ENCODE data around the gene RASSF5.

Gene RASSF5

GRCh38 chr1:206516728-206516990 is 9.3 kb downstream of the RASSF5 start:
- H3K4me3 ChIP-seq (ENCODE audit: low read depth, low read length), result no peak overlapping the region
- no peaks in the 10 kb centered on the region for H3K4me1 ChIP-seq
- H2AFZ ChIP-seq, result no peak overlapping the region
- no peak overlapping the region for H3K4me2 ChIP-seq (ENCODE audit: low read length)
- H3K9me3 ChIP-seq (ENCODE audit: control insufficient read depth, low read length), result no peaks in the 10 kb centered on the region
- no peak overlapping the region for H3K27ac ChIP-seq
- no peak for TF ChIP-seq CTCF (IDR thresholded peaks at IDR 0.05)
- H3K9ac ChIP-seq, result no peak overlapping the region
- no peaks in the 10 kb centered on the region for H3K36me3 ChIP-seq (ENCODE audit: control insufficient read depth, insufficient read depth, low read length)
- no peaks in the 10 kb centered on the region for H3K79me2 ChIP-seq
- H3K27me3 ChIP-seq (ENCODE audit: control insufficient read depth, insufficient read depth, low read length), result no peaks in the 10 kb centered on the region

DNA sequence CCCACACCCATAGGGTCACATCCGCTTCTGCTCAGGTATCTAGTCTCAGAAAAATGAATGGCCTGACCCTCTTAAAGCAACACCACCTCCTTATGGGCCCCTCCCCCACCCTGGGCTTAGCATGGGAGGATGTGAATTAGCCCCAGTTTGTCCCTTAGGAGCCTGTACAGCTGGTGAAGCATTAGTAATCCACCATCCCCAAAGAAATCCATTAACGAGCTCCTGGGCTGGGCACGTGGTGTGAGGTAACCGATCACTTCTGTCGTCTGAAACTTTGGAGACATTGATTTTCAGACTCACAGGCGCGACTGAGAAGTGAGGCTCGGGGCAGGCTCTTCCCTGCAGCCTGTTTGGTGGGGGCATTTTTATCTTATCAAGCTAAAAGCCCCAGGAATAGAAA is 10.5 kb downstream of the RASSF5 start:
- TF ChIP-seq CTCF (IDR thresholded peaks at IDR 0.05), result no peak
- Histone ChIP-seq H3K4me1 (no peaks in the 10 kb centered on the region), H3K27ac (no peak overlapping the region), H3K9me3 (ENCODE audit: control insufficient read depth, low read length) (no peaks in the 10 kb centered on the region), H3K4me3 (ENCODE audit: low read depth, low read length) (no peak overlapping the region), H3K27me3 (ENCODE audit: control insufficient read depth, insufficient read depth, low read length) (no peaks in the 10 kb centered on the region), H3K36me3 (ENCODE audit: control insufficient read depth, insufficient read depth, low read length) (no peaks in the 10 kb centered on the region), H3K79me2 (no peaks in the 10 kb centered on the region), H3K4me2 (ENCODE audit: low read length) (no peak overlapping the region), H3K9ac (no peak overlapping the region), H2AFZ (no peak overlapping the region)

DNA sequence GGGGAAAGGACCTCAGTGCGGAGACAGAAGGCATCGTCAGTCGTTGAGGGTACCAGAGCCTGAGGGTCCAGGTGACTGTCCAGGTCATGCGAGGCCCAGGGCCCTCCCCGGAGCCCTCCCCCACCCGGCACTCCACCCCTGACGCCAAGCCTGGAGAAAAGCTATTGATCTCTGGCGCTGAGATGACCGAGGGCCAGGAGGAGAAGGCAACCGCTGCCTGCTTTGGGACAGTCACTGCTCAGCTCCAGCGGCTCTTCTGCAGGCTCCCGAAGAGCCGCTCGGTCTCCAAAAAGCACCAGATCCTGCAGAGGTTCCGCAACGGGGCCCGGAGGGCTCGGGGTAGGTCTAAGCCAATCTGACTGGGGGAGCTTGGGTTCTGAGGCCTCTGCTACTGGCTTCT is 10.9 kb downstream of the RASSF5 start:
- no peaks in the 10 kb centered on the region for H3K36me3 ChIP-seq (ENCODE audit: control insufficient read depth, insufficient read depth, low read length)
- no peaks in the 10 kb centered on the region for H3K9me3 ChIP-seq (ENCODE audit: control insufficient read depth, low read length)
- no peaks in the 10 kb centered on the region for H3K79me2 ChIP-seq
- H3K4me3 ChIP-seq (ENCODE audit: low read depth, low read length), result no peak overlapping the region
- H3K27me3 ChIP-seq (ENCODE audit: control insufficient read depth, insufficient read depth, low read length), result no peaks in the 10 kb centered on the region
- no peak overlapping the region for H3K9ac ChIP-seq
- TF ChIP-seq CTCF (IDR thresholded peaks at IDR 0.05), result no peak
- no peak overlapping the region for H2AFZ ChIP-seq
- no peak overlapping the region for H3K27ac ChIP-seq
- no peaks in the 10 kb centered on the region for H3K4me1 ChIP-seq
- no peak overlapping the region for H3K4me2 ChIP-seq (ENCODE audit: low read length)

GRCh38 chr1:206518743-206519142 is 11.4 kb downstream of the RASSF5 start:
- TF ChIP-seq CTCF (IDR thresholded peaks at IDR 0.05), result no peak
- H3K9ac ChIP-seq, result no peak overlapping the region
- H3K4me2 ChIP-seq (ENCODE audit: low read length), result no peak overlapping the region
- no peaks in the 10 kb centered on the region for H3K27me3 ChIP-seq (ENCODE audit: control insufficient read depth, insufficient read depth, low read length)
- H3K36me3 ChIP-seq (ENCODE audit: control insufficient read depth, insufficient read depth, low read length), result no peaks in the 10 kb centered on the region
- no peaks in the 10 kb centered on the region for H3K9me3 ChIP-seq (ENCODE audit: control insufficient read depth, low read length)
- no peak overlapping the region for H3K27ac ChIP-seq
- no peaks in the 10 kb centered on the region for H3K4me1 ChIP-seq
- H3K79me2 ChIP-seq, result no peaks in the 10 kb centered on the region
- H2AFZ ChIP-seq, result no peak overlapping the region
- no peak overlapping the region for H3K4me3 ChIP-seq (ENCODE audit: low read depth, low read length)

DNA sequence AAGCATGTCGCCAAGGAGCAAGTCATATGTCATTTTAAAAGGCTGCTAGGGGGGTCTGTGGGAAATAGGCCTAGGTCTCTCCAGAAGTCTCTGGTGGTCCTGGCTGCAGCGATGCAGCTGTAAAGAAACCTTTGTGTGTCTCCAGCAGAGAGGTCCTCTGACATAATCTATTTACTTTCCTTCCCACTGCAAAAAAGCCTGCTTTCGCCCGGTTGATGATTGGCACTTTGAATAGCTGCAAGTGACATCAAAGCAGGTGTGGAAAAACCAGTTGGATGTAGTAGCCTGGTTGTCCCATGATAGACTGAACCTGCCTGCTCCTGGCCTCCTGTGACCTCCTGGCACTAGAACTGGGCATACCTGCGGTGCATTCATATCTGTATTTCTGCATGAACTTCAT is 13.8 kb downstream of the RASSF5 start:
- Histone ChIP-seq H3K4me1 (no peaks in the 10 kb centered on the region), H3K27ac (no peak overlapping the region), H3K79me2 (no peaks in the 10 kb centered on the region), H3K4me2 (ENCODE audit: low read length) (no peak overlapping the region), H3K4me3 (ENCODE audit: low read depth, low read length) (no peak overlapping the region), H2AFZ (no peak overlapping the region), H3K9ac (no peak overlapping the region), H3K9me3 (ENCODE audit: control insufficient read depth, low read length) (no peaks in the 10 kb centered on the region), H3K27me3 (ENCODE audit: control insufficient read depth, insufficient read depth, low read length) (no peaks in the 10 kb centered on the region), H3K36me3 (ENCODE audit: control insufficient read depth, insufficient read depth, low read length) (no peaks in the 10 kb centered on the region)
- no peak for TF ChIP-seq CTCF (IDR thresholded peaks at IDR 0.05)
